ENCODE results near the gene NLRP4. TPM values are rescaled to one million over a fixed set of nuclear protein-coding genes. Genes with fewer than 3 reads are reported as not detected.

The NLRP4 gene
- total RNA-seq, 6 experiments from 2014 or later: not detected

DNA sequence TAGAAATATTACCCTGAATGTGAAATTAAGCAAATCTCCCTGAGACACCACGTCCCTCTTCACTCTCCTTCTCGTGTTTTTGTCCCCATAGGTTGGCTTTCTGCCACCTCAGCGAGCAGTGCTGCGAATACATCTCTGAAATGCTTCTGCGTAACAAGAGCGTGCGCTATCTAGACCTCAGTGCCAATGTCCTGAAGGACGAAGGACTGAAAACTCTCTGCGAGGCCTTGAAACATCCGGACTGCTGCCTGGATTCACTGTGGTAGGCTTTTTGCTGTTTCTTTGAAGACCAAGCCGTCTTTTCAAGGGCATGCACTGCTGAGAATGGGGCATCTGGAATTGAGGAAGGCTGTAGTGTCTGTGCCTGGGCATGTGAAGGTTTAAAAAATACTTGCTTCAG is 34.4 kb downstream of the NLRP4 start:
- H3K4me1 Mint-ChIP-seq (ENCODE audit: low read depth): no peaks in the 10 kb centered on the region
- H3K9me3 Mint-ChIP-seq: peaks cover 64% of the 10 kb centered on the region
- no peak overlapping the region for H3K4me3 Mint-ChIP-seq
- TF ChIP-seq, protein P1, sequence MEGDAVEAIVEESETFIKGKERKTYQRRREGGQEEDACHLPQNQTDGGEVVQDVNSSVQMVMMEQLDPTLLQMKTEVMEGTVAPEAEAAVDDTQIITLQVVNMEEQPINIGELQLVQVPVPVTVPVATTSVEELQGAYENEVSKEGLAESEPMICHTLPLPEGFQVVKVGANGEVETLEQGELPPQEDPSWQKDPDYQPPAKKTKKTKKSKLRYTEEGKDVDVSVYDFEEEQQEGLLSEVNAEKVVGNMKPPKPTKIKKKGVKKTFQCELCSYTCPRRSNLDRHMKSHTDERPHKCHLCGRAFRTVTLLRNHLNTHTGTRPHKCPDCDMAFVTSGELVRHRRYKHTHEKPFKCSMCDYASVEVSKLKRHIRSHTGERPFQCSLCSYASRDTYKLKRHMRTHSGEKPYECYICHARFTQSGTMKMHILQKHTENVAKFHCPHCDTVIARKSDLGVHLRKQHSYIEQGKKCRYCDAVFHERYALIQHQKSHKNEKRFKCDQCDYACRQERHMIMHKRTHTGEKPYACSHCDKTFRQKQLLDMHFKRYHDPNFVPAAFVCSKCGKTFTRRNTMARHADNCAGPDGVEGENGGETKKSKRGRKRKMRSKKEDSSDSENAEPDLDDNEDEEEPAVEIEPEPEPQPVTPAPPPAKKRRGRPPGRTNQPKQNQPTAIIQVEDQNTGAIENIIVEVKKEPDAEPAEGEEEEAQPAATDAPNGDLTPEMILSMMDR (IDR thresholded peaks at IDR 0.05): no peak
- no peak overlapping the region for H3K27ac Mint-ChIP-seq
- H3K27me3 Mint-ChIP-seq (ENCODE audit: insufficient read depth): no peaks in the 10 kb centered on the region; the same call in 1 of the 2 replicates
- no peak for DNase-seq
- H3K36me3 Mint-ChIP-seq (ENCODE audit: low read depth): peaks cover 5% of the 10 kb centered on the region

DNA sequence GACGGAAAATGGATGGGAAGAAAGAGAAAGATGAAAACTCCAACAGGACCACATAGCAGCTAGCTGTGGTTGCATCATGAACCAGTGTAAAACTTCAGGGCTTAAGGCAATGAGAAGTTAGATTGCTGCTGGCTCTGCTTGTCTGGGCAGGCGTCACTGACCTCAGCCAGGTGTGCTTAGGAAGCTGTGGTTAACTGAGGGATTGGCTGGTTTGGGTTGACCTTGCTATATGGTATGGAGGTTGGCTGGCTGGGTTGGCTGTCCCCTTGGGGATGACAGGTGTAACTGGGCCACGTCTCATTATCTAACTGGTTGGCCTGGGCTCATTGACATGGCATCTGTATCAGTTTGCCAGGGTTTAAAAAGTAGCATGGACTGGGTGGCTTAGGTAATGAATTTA is 40.9 kb downstream of the NLRP4 start:
- Mint-ChIP-seq H3K4me3 (no peak overlapping the region), H3K36me3 (ENCODE audit: low read depth) (peaks cover 6% of the 10 kb centered on the region; the same call in 1 of the 2 replicates), H3K27me3 (ENCODE audit: insufficient read depth) (no peaks in the 10 kb centered on the region), H3K27ac (no peak overlapping the region), H3K4me1 (ENCODE audit: low read depth) (no peaks in the 10 kb centered on the region), H3K9me3 (peaks cover 49% of the 10 kb centered on the region)
- TF ChIP-seq, protein P1 (IDR thresholded peaks at IDR 0.05): no peak
- no peak for DNase-seq

DNA sequence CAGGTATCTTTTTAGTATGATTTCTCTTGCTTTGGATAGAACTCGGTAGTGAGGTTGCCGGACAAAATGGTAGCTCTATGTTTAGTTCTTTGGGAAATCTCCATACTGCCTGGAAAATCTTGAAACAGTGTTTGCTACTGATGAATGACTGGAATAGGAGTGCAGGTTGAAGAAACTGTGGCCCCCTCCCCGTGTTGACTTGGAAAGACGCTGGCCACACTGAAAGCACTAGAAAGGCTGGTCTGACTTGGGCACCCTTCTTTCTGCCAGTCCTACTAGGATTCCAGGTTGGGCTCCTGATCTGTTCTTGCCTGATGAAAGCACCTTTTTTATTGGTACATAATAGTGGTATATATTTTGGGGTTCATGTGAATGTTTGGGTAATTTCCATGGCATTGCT is 46.3 kb downstream of the NLRP4 start:
- Mint-ChIP-seq H3K9me3 (peaks cover 56% of the 10 kb centered on the region), H3K4me1 (ENCODE audit: low read depth) (no peaks in the 10 kb centered on the region), H3K27me3 (ENCODE audit: insufficient read depth) (no peaks in the 10 kb centered on the region), H3K27ac (no peak overlapping the region), H3K4me3 (no peak overlapping the region), H3K36me3 (ENCODE audit: low read depth) (peaks cover 5% of the 10 kb centered on the region)
- TF ChIP-seq, protein P1 (IDR thresholded peaks at IDR 0.05): no peak
- DNase-seq: no peak

DNA sequence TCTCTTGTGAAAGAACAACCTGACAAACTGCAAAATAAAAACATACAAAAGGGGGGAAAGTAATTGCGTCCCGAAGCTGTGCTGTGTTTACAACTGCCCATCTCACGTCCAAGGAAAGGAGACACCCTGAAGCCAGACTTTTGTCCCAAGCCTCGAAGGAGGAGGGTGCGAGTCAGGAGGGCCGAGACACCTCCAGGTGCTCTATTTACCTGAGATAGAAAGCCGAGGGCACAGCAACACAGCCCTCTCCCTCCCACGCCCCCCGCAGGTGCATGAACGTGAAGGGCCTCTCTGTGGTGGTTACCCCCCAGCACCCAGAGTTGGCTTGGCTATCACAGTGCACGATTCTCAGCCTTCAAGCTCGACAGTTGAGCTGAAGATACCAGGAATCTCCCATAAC is 62.6 kb downstream of the NLRP4 start:
- H3K27me3 Mint-ChIP-seq (ENCODE audit: insufficient read depth): no peaks in the 10 kb centered on the region; the same call in 1 of the 2 replicates
- H3K9me3 Mint-ChIP-seq: peaks cover 61% of the 10 kb centered on the region
- H3K4me3 Mint-ChIP-seq: no peak overlapping the region
- no peak overlapping the region for H3K27ac Mint-ChIP-seq
- TF ChIP-seq, protein P1 (IDR thresholded peaks at IDR 0.05): no peak
- DNase-seq: no peak
- H3K36me3 Mint-ChIP-seq (ENCODE audit: low read depth): no peaks in the 10 kb centered on the region
- H3K4me1 Mint-ChIP-seq (ENCODE audit: low read depth): no peaks in the 10 kb centered on the region

DNA sequence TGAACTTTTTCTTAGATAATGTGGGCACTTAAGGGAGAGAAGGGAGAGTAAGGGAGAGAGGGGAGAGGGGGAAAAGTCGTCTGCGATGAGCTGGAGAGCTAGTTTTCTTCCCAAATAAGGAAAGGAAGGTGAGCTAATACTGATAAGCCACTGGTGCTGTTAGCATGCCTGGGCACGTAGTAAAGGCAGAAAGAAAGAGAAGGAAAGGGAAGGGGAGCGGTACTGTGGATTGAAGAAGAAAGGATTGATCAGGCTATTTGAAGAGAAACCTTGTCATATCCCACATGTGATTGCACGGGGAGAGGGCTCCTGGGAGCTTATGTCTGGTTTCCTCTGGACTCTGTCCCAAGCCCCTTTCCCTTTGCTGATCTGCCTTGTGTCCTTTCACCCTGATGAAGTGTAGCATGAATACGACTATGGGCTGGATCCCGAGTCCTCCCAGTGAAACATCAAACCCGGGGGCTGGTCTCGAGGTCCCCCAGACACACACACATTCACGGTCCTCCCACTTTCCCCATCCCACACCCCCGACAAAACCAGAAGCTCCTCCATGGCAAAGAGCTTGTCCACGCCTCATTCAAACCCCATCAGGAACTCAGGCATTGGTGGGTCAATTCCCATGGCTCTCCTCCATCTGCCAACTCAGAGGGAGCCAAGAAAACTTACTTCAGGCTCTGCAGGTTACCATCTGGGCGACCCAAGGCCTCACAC is 65.2 kb downstream of the NLRP4 start:
- TF ChIP-seq, protein P1 (IDR thresholded peaks at IDR 0.05): no peak
- no peak overlapping the region for H3K27ac Mint-ChIP-seq
- no peaks in the 10 kb centered on the region; the same call in none of the 2 replicates for H3K27me3 Mint-ChIP-seq (ENCODE audit: insufficient read depth)
- H3K4me1 Mint-ChIP-seq (ENCODE audit: low read depth): no peaks in the 10 kb centered on the region
- no peak for DNase-seq
- peaks cover 3% of the 10 kb centered on the region; the same call in 1 of the 2 replicates for H3K36me3 Mint-ChIP-seq (ENCODE audit: low read depth)
- H3K9me3 Mint-ChIP-seq: peaks cover 62% of the 10 kb centered on the region
- H3K4me3 Mint-ChIP-seq: no peak overlapping the region

All from HFFc6 (cell line).